Endometrial microvascular endothelial cells (primary cell): ENCODE results near the gene ALDH1L1. TPM values are rescaled to one million over a fixed set of nuclear protein-coding genes. Genes with fewer than 3 reads are reported as not detected.

Experiments used
- in situ Hi-C: cut with HindIII; loops from 2 replicates; pipeline ENCODE4 v1.10.0; 2017; ENCODE audit warnings: low sequenced_read_pairs, low pct_unique_long_range_greater_than_20kb; ENCODE audit errors: inconsistent ontology term
- total RNA-seq: library from RNA; depleted of rRNA; stranded (reverse); fragments of >200 nt; gene quantifications from one replicate; pipeline ENCODE4 v1.2.3, GENCODE V29; 2015; ENCODE audit errors: inconsistent ontology term

ALDH1L1 gene
- total RNA-seq, 1 donor from 2014 or later, result not detected

GRCh38 chr3:126146034-126146433, 34.4 kb downstream of the ALDH1L1 start:
- in situ Hi-C loops, result no loop called here

- in situ Hi-C loops, result no loop called here
Observed at GRCh38 chr3:126142652-126143051, 37.7 kb downstream of the ALDH1L1 start.

GRCh38 chr3:126137490-126138130, 42.8 kb downstream of the ALDH1L1 start:
- in situ Hi-C loops, result no loop called here

GRCh38 chr3:126136428-126137220, 43.8 kb downstream of the ALDH1L1 start:
- in situ Hi-C loops, result no loop called here

- in situ Hi-C loops, result no loop called here
Observed at GRCh38 chr3:126135406-126136076, 44.8 kb downstream of the ALDH1L1 start.

GRCh38 chr3:126135071-126135405, 45.3 kb downstream of the ALDH1L1 start:
- in situ Hi-C loops, result no loop called here

- in situ Hi-C loops, result no loop called here
Observed at GRCh38 chr3:126134219-126134975, 46.0 kb downstream of the ALDH1L1 start.

GRCh38 chr3:126133606-126134005, 46.8 kb downstream of the ALDH1L1 start:
- in situ Hi-C loops, result no loop called here

GRCh38 chr3:126132751-126133511, 47.5 kb downstream of the ALDH1L1 start:
- in situ Hi-C loops, result no loop called here

- in situ Hi-C loops, result no loop called here
Observed at GRCh38 chr3:126131881-126132750, 48.3 kb downstream of the ALDH1L1 start.

- in situ Hi-C loops, result no loop called here
Observed at GRCh38 chr3:126130981-126131745, 49.2 kb downstream of the ALDH1L1 start.

- in situ Hi-C loops, result no loop called here
Observed at GRCh38 chr3:126130081-126130855, 50.1 kb downstream of the ALDH1L1 start.

GRCh38 chr3:126129398-126129891, 50.9 kb downstream of the ALDH1L1 start:
- in situ Hi-C loops, result no loop called here

GRCh38 chr3:126128504-126129397, 51.6 kb downstream of the ALDH1L1 start:
- in situ Hi-C loops, result no loop called here

GRCh38 chr3:126127904-126128303, 52.5 kb downstream of the ALDH1L1 start:
- in situ Hi-C loops, result no loop called here
